ENCODE measurements around the gene ERCC1. TPM values are rescaled to one million over a fixed set of nuclear protein-coding genes. Genes with fewer than 3 reads are reported as not detected.

The ERCC1 gene
- total RNA-seq, 1 donor from 2014 or later, result 67.5 TPM

- Histone ChIP-seq H3K9ac (ENCODE audit: low read length) (peak overlapping the region; percentile 85), H3K4me3 (ENCODE audit: insufficient read depth, low read depth, low read length) (peak overlapping the region; percentile 77), H3K4me2 (ENCODE audit: low read length) (peak overlapping the region; percentile 90), H3K4me1 (ENCODE audit: insufficient read depth, low read length) (peaks cover 39% of the 10 kb centered on the region), H4K20me1 (ENCODE audit: insufficient read depth, low read length) (peaks cover 9% of the 10 kb centered on the region), H3K9me3 (ENCODE audit: insufficient read depth, low read depth, low read length) (no peaks in the 10 kb centered on the region), H3K27ac (ENCODE audit: low read depth, low read length) (peak overlapping the region; percentile 99), H3K36me3 (ENCODE audit: insufficient read depth, low read length) (peaks cover 5% of the 10 kb centered on the region), H2AFZ (ENCODE audit: low read depth, low read length) (peak overlapping the region; percentile 40), H3K79me2 (ENCODE audit: insufficient read depth, low read length) (peaks cover 26% of the 10 kb centered on the region), H3K27me3 (ENCODE audit: insufficient read depth, low read length) (no peaks in the 10 kb centered on the region)
- no peaks in the 10 kb centered on the region for H3K9me3 Mint-ChIP-seq (ENCODE audit: unreplicated experiment)
- H3K27me3 Mint-ChIP-seq (ENCODE audit: low read depth, unreplicated experiment), result no peaks in the 10 kb centered on the region
- peak overlapping the region; percentile 96 for H3K27ac Mint-ChIP-seq (ENCODE audit: unreplicated experiment)
- FAIRE-seq, result peak; percentile 13
- TF ChIP-seq EZH2 (IDR thresholded peaks at IDR 0.05; ENCODE audit: insufficient read depth, low read length) (no peak), CTCF (IDR thresholded peaks at IDR 0.05; ENCODE audit: insufficient read depth, low read depth, low read length) (no peak)
- peaks cover 9% of the 10 kb centered on the region for H3K4me1 Mint-ChIP-seq (ENCODE audit: low read depth, unreplicated experiment)
- DNase-seq (ENCODE audit: low read depth), result peak; percentile 95
- H3K4me3 Mint-ChIP-seq (ENCODE audit: unreplicated experiment), result peak overlapping the region; percentile 92
- peaks cover 8% of the 10 kb centered on the region for H3K36me3 Mint-ChIP-seq (ENCODE audit: low read depth, unreplicated experiment)
These were observed 708 bp upstream of the ERCC1 start for GRCh38 chr19:45424191-45425058.

- Histone ChIP-seq H4K20me1 (ENCODE audit: insufficient read depth, low read length) (peaks cover 9% of the 10 kb centered on the region), H3K9me3 (ENCODE audit: insufficient read depth, low read depth, low read length) (no peaks in the 10 kb centered on the region), H3K27me3 (ENCODE audit: insufficient read depth, low read length) (no peaks in the 10 kb centered on the region), H3K9ac (ENCODE audit: low read length) (peak overlapping the region; percentile 85), H3K36me3 (ENCODE audit: insufficient read depth, low read length) (peaks cover 8% of the 10 kb centered on the region), H3K27ac (ENCODE audit: low read depth, low read length) (peak overlapping the region; percentile 99), H3K79me2 (ENCODE audit: insufficient read depth, low read length) (peaks cover 26% of the 10 kb centered on the region), H3K4me1 (ENCODE audit: insufficient read depth, low read length) (peaks cover 29% of the 10 kb centered on the region), H3K4me2 (ENCODE audit: low read length) (peak overlapping the region; percentile 90), H3K4me3 (ENCODE audit: insufficient read depth, low read depth, low read length) (peak overlapping the region; percentile 77), H2AFZ (ENCODE audit: low read depth, low read length) (no peak overlapping the region)
- FAIRE-seq, result no peak
- Mint-ChIP-seq H3K27ac (ENCODE audit: unreplicated experiment) (peak overlapping the region; percentile 96), H3K36me3 (ENCODE audit: low read depth, unreplicated experiment) (peaks cover 8% of the 10 kb centered on the region), H3K4me1 (ENCODE audit: low read depth, unreplicated experiment) (peaks cover 9% of the 10 kb centered on the region), H3K27me3 (ENCODE audit: low read depth, unreplicated experiment) (no peaks in the 10 kb centered on the region), H3K4me3 (ENCODE audit: unreplicated experiment) (peak overlapping the region; percentile 92), H3K9me3 (ENCODE audit: unreplicated experiment) (no peaks in the 10 kb centered on the region)
- DNase-seq (ENCODE audit: low read depth), result no peak
- TF ChIP-seq CTCF (IDR thresholded peaks at IDR 0.05; ENCODE audit: insufficient read depth, low read depth, low read length) (no peak), EZH2 (IDR thresholded peaks at IDR 0.05; ENCODE audit: insufficient read depth, low read length) (no peak)
These were observed 606 bp downstream of the ERCC1 start for GRCh38 chr19:45423033-45423588.
